Upper lobe of left lung (tissue), 4 donors: ENCODE results near the gene SLC6A13.

Experiments used
- CTCF ChIP-seq, 6 experiments: fragments of 450-650 bp in 4 of 6; fragments of 200-600 bp in 2 of 6; sonication (generic) in 2 of 6; IDR thresholded peaks; one replicate each; pipeline ENCODE4 v1.5.1; 2016 to 2019; ENCODE audit warnings: antibody characterized with exemption in 6 of 6
- POLR2A ChIP-seq, 4 donors: fragments of 450-650 bp; IDR thresholded peaks; one replicate each; pipeline ENCODE4 v1.5.1; 2016 to 2017; ENCODE audit warnings: antibody characterized with exemption in 4 of 4, mild to moderate bottlenecking in 2 of 4
- POLR2AphosphoS5 ChIP-seq, 2 donors: sonication (generic); formaldehyde crosslinking; IDR thresholded peaks; one replicate each; pipeline ENCODE4 v1.5.1; 2017; ENCODE audit warnings: antibody characterized with exemption in 2 of 2

- no peak for TF ChIP-seq POLR2A (IDR thresholded peaks at IDR 0.05)
- no peak for TF ChIP-seq CTCF (IDR thresholded peaks at IDR 0.05)
- TF ChIP-seq POLR2AphosphoS5 (IDR thresholded peaks at IDR 0.05): no peak
These were observed 28.6 kb upstream of the SLC6A13 start for GRCh38 chr12:291153-291723.
